ENCODE data around the gene DHX9. TPM values are rescaled to one million over a fixed set of nuclear protein-coding genes. Genes with fewer than 3 reads are reported as not detected.

The DHX9 gene
- total RNA-seq, 1 experiment from 2014 or later, result 384 TPM

- no peaks in the 10 kb centered on the region for H3K27me3 ChIP-seq (replicated peaks; ENCODE audit: insufficient read depth, low read depth, low read length, poor library complexity)
- CTCF ChIA-PET, result no interaction called here
- no peaks in the 10 kb centered on the region for H3K4me1 ChIP-seq (ENCODE audit: insufficient read depth, low read length, poor library complexity, severe bottlenecking)
- H3K36me3 ChIP-seq (ENCODE audit: insufficient read depth, low read length, poor library complexity, severe bottlenecking), result peaks cover 97% of the 10 kb centered on the region
- DNase-seq (ENCODE audit: low spot score), result no peak
- no peak overlapping the region for H3K4me3 ChIP-seq (ENCODE audit: low read depth, low read length, poor library complexity, severe bottlenecking)
- no TSS peak for BruUV-seq (replicated peaks)
- intact Hi-C loops (cut with micrococcal nuclease; ENCODE audit: unreplicated experiment), result no loop called here
- H3K9me3 ChIP-seq (ENCODE audit: low read depth, low read length, poor library complexity, severe bottlenecking), result no peaks in the 10 kb centered on the region
- POLR2A ChIA-PET (ENCODE audit: low non-redundant PET), result no interaction called here
- TF ChIP-seq EZH2 (IDR thresholded peaks at IDR 0.05; ENCODE audit: borderline replicate concordance, low read depth, low read length, poor library complexity, severe bottlenecking) (no peak), CTCF (conservative IDR thresholded peaks at IDR 0.05; ENCODE audit: low read depth, low read length) (no peak)
- H3K27ac ChIP-seq (ENCODE audit: low read depth, low read length, poor library complexity, severe bottlenecking), result no peak overlapping the region
Measured at GRCh38 chr1:182850319-182850718, 11.2 kb downstream of the DHX9 start.

GRCh38 chr1:182851825-182852224 is 12.7 kb downstream of the DHX9 start:
- DNase-seq (ENCODE audit: low spot score), result no peak
- H3K27ac ChIP-seq (ENCODE audit: low read depth, low read length, poor library complexity, severe bottlenecking), result no peak overlapping the region
- peaks cover 100% of the 10 kb centered on the region for H3K36me3 ChIP-seq (ENCODE audit: insufficient read depth, low read length, poor library complexity, severe bottlenecking)
- TF ChIP-seq CTCF (conservative IDR thresholded peaks at IDR 0.05; ENCODE audit: low read depth, low read length), result no peak
- TF ChIP-seq EZH2 (IDR thresholded peaks at IDR 0.05; ENCODE audit: borderline replicate concordance, low read depth, low read length, poor library complexity, severe bottlenecking), result no peak
- intact Hi-C loops (cut with micrococcal nuclease; ENCODE audit: unreplicated experiment), result no loop called here
- H3K27me3 ChIP-seq (replicated peaks; ENCODE audit: insufficient read depth, low read depth, low read length, poor library complexity), result no peaks in the 10 kb centered on the region
- CTCF ChIA-PET, result no interaction called here
- no TSS peak for BruUV-seq (replicated peaks)
- H3K4me1 ChIP-seq (ENCODE audit: insufficient read depth, low read length, poor library complexity, severe bottlenecking), result no peaks in the 10 kb centered on the region
- H3K9me3 ChIP-seq (ENCODE audit: low read depth, low read length, poor library complexity, severe bottlenecking), result no peaks in the 10 kb centered on the region
- POLR2A ChIA-PET (ENCODE audit: low non-redundant PET), result no interaction called here
- H3K4me3 ChIP-seq (ENCODE audit: low read depth, low read length, poor library complexity, severe bottlenecking), result no peak overlapping the region

GRCh38 chr1:182855911-182856310 is 16.8 kb downstream of the DHX9 start:
- Histone ChIP-seq H3K27me3 (replicated peaks; ENCODE audit: insufficient read depth, low read depth, low read length, poor library complexity) (no peaks in the 10 kb centered on the region), H3K4me3 (ENCODE audit: low read depth, low read length, poor library complexity, severe bottlenecking) (no peak overlapping the region), H3K36me3 (ENCODE audit: insufficient read depth, low read length, poor library complexity, severe bottlenecking) (peaks cover 100% of the 10 kb centered on the region), H3K4me1 (ENCODE audit: insufficient read depth, low read length, poor library complexity, severe bottlenecking) (no peaks in the 10 kb centered on the region), H3K9me3 (ENCODE audit: low read depth, low read length, poor library complexity, severe bottlenecking) (no peaks in the 10 kb centered on the region), H3K27ac (ENCODE audit: low read depth, low read length, poor library complexity, severe bottlenecking) (no peak overlapping the region)
- TF ChIP-seq EZH2 (IDR thresholded peaks at IDR 0.05; ENCODE audit: borderline replicate concordance, low read depth, low read length, poor library complexity, severe bottlenecking) (no peak), CTCF (conservative IDR thresholded peaks at IDR 0.05; ENCODE audit: low read depth, low read length) (no peak)
- TSS peak; percentile 0 for BruUV-seq (replicated peaks)
- intact Hi-C loops (cut with micrococcal nuclease; ENCODE audit: unreplicated experiment), result no loop called here
- DNase-seq (ENCODE audit: low spot score), result no peak
- ChIA-PET CTCF (no interaction called here), POLR2A (ENCODE audit: low non-redundant PET) (no interaction called here)
